ENCODE measurements around the gene MTHFD1. TPM values are rescaled to one million over a fixed set of nuclear protein-coding genes. Genes with fewer than 3 reads are reported as not detected.

MTHFD1 gene
- total RNA-seq, 1 donor from 2014 or later, result 43.7 TPM

GRCh38 chr14:64416348-64416932 is 28.3 kb downstream of the MTHFD1 start:
- H3K4me1 Mint-ChIP-seq (ENCODE audit: unreplicated experiment), result no peaks in the 10 kb centered on the region
- H3K27ac Mint-ChIP-seq (ENCODE audit: unreplicated experiment), result no peak overlapping the region
- H3K4me3 Mint-ChIP-seq (ENCODE audit: unreplicated experiment), result no peak overlapping the region
- no peaks in the 10 kb centered on the region for H3K9me3 Mint-ChIP-seq (ENCODE audit: unreplicated experiment)
- no peak for TF ChIP-seq CTCF (IDR thresholded peaks at IDR 0.05; ENCODE audit: unreplicated experiment)
- H3K36me3 Mint-ChIP-seq (ENCODE audit: low read depth, unreplicated experiment), result peaks cover 15% of the 10 kb centered on the region
- no peak for DNase-seq (ENCODE audit: low spot score)
- H3K27me3 Mint-ChIP-seq (ENCODE audit: unreplicated experiment), result no peaks in the 10 kb centered on the region

- DNase-seq (ENCODE audit: low spot score), result no peak
- Mint-ChIP-seq H3K4me3 (ENCODE audit: unreplicated experiment) (no peak overlapping the region), H3K36me3 (ENCODE audit: low read depth, unreplicated experiment) (peaks cover 15% of the 10 kb centered on the region), H3K9me3 (ENCODE audit: unreplicated experiment) (no peaks in the 10 kb centered on the region), H3K4me1 (ENCODE audit: unreplicated experiment) (no peaks in the 10 kb centered on the region), H3K27ac (ENCODE audit: unreplicated experiment) (no peak overlapping the region), H3K27me3 (ENCODE audit: unreplicated experiment) (no peaks in the 10 kb centered on the region)
- TF ChIP-seq CTCF (IDR thresholded peaks at IDR 0.05; ENCODE audit: unreplicated experiment), result no peak
These were observed 29.1 kb downstream of the MTHFD1 start for GRCh38 chr14:64417055-64417770.

- Mint-ChIP-seq H3K27ac (ENCODE audit: unreplicated experiment) (no peak overlapping the region), H3K36me3 (ENCODE audit: low read depth, unreplicated experiment) (peaks cover 15% of the 10 kb centered on the region), H3K4me1 (ENCODE audit: unreplicated experiment) (no peaks in the 10 kb centered on the region), H3K9me3 (ENCODE audit: unreplicated experiment) (no peaks in the 10 kb centered on the region), H3K27me3 (ENCODE audit: unreplicated experiment) (no peaks in the 10 kb centered on the region), H3K4me3 (ENCODE audit: unreplicated experiment) (no peak overlapping the region)
- no peak for TF ChIP-seq CTCF (IDR thresholded peaks at IDR 0.05; ENCODE audit: unreplicated experiment)
- DNase-seq (ENCODE audit: low spot score), result no peak
These were observed 29.6 kb downstream of the MTHFD1 start for GRCh38 chr14:64417771-64418125.

GRCh38 chr14:64419003-64419402 is 30.9 kb downstream of the MTHFD1 start:
- TF ChIP-seq CTCF (IDR thresholded peaks at IDR 0.05; ENCODE audit: unreplicated experiment), result no peak
- DNase-seq (ENCODE audit: low spot score), result no peak
- no peaks in the 10 kb centered on the region for H3K4me1 Mint-ChIP-seq (ENCODE audit: unreplicated experiment)
- H3K27ac Mint-ChIP-seq (ENCODE audit: unreplicated experiment), result no peak overlapping the region
- no peaks in the 10 kb centered on the region for H3K27me3 Mint-ChIP-seq (ENCODE audit: unreplicated experiment)
- H3K36me3 Mint-ChIP-seq (ENCODE audit: low read depth, unreplicated experiment), result peaks cover 17% of the 10 kb centered on the region
- no peaks in the 10 kb centered on the region for H3K9me3 Mint-ChIP-seq (ENCODE audit: unreplicated experiment)
- no peak overlapping the region for H3K4me3 Mint-ChIP-seq (ENCODE audit: unreplicated experiment)

- TF ChIP-seq CTCF (IDR thresholded peaks at IDR 0.05; ENCODE audit: unreplicated experiment), result no peak
- H3K36me3 Mint-ChIP-seq (ENCODE audit: low read depth, unreplicated experiment), result peaks cover 19% of the 10 kb centered on the region
- H3K4me1 Mint-ChIP-seq (ENCODE audit: unreplicated experiment), result no peaks in the 10 kb centered on the region
- DNase-seq (ENCODE audit: low spot score), result no peak
- peak overlapping the region; percentile 51 for H3K27ac Mint-ChIP-seq (ENCODE audit: unreplicated experiment)
- no peak overlapping the region for H3K4me3 Mint-ChIP-seq (ENCODE audit: unreplicated experiment)
- no peaks in the 10 kb centered on the region for H3K9me3 Mint-ChIP-seq (ENCODE audit: unreplicated experiment)
- H3K27me3 Mint-ChIP-seq (ENCODE audit: unreplicated experiment), result no peaks in the 10 kb centered on the region
These were observed 33.0 kb downstream of the MTHFD1 start for GRCh38 chr14:64421166-64421565.

Measured in endothelial cell (in vitro differentiated cells).